Right hindlimb (tissue), 1 donor: ENCODE measurements around the gene TPX2.

ENCODE experiments used
- DNase-seq: peaks from one replicate; pipeline ENCODE4 v3.0.0-alpha.2; 2018

Gene TPX2

GRCh38 chr20:31836853-31837608, 97.9 kb downstream of the TPX2 start:
- peak; percentile 41 for DNase-seq

- no peak for DNase-seq
Observed at GRCh38 chr20:31837896-31838397, 98.9 kb downstream of the TPX2 start.

GRCh38 chr20:31838646-31839292, 99.7 kb downstream of the TPX2 start:
- no peak for DNase-seq

- no peak for DNase-seq
Observed at GRCh38 chr20:31839782-31840487, 100.8 kb downstream of the TPX2 start.

- no peak for DNase-seq
Observed at GRCh38 chr20:31840906-31841816, 102.1 kb downstream of the TPX2 start.

GRCh38 chr20:31841928-31842327, 102.8 kb downstream of the TPX2 start:
- DNase-seq = no peak

- peak; percentile 76 for DNase-seq
Observed at GRCh38 chr20:31842471-31843157, 103.5 kb downstream of the TPX2 start.

GRCh38 chr20:31843288-31843687, 104.2 kb downstream of the TPX2 start:
- DNase-seq = no peak

- no peak for DNase-seq
Observed at GRCh38 chr20:31843881-31844280, 104.8 kb downstream of the TPX2 start.

GRCh38 chr20:31844737-31845299, 105.7 kb downstream of the TPX2 start:
- no peak for DNase-seq

- peak; percentile 78 for DNase-seq
Observed at GRCh38 chr20:31845300-31845863, 106.3 kb downstream of the TPX2 start, which contains the start of gene FOXS1. FOXS1 (minus strand) TSS chr20:31845604; CDS start chr20:31845542, 62 bp downstream.

- DNase-seq = no peak
Observed at GRCh38 chr20:31846793-31847138, 107.7 kb downstream of the TPX2 start.

GRCh38 chr20:31848088-31848999, 109.3 kb downstream of the TPX2 start:
- no peak for DNase-seq

GRCh38 chr20:31849306-31849930, 110.3 kb downstream of the TPX2 start:
- no peak for DNase-seq
